K562 (cell line): ENCODE results near the gene OR52A5. TPM values are rescaled to one million over a fixed set of nuclear protein-coding genes. Genes with fewer than 3 reads are reported as not detected.

Source experiments
- CBX5 ChIP-seq: IDR thresholded peaks from 2 replicates; pipeline ENCODE4 v1.6.1; 2014; ENCODE audit warnings: low read depth, borderline replicate concordance
- CCAR2 ChIP-seq: fragments of 200-400 bp; formaldehyde crosslinking; IDR thresholded peaks from 2 replicates; pipeline ENCODE4 v1.6.1; 2017; ENCODE audit warnings: mild to moderate bottlenecking, low read depth, low read length
- CXXC5 ChIP-seq: fragments of 250-450 bp; sonication (Bioruptor Pico); IDR thresholded peaks from 2 replicates; pipeline ENCODE4 v1.8.0; 2022; ENCODE audit warnings: inconsistent platforms, mild to moderate bottlenecking, moderate library complexity
- ETS1 ChIP-seq: conservative IDR thresholded peaks from 2 replicates; pipeline ENCODE4 v1.6.1; 2011; ENCODE audit warnings: low read depth, mild to moderate bottlenecking, low read length; ENCODE audit not compliant: control insufficient read depth
- EWSR1 ChIP-seq: fragments of 450-650 bp; IDR thresholded peaks from 2 replicates; pipeline ENCODE4 v1.6.1; 2018; ENCODE audit warnings: borderline replicate concordance, mild to moderate bottlenecking, low read depth, moderate library complexity; ENCODE audit not compliant: partially characterized antibody
- GTF2E2 ChIP-seq: fragments of 200-800 bp; sonication (Bioruptor generic); IDR thresholded peaks from 2 replicates; pipeline ENCODE4 v1.6.1; 2016; ENCODE audit warnings: missing genetic modification characterization, missing compliant biosample characterization
- NFXL1 ChIP-seq: fragments of 450-650 bp; formaldehyde crosslinking; IDR thresholded peaks from 2 replicates; pipeline ENCODE4 v1.4.0; 2021; ENCODE audit warnings: mild to moderate bottlenecking
- PKNOX1 ChIP-seq: fragments of 450-650 bp; IDR thresholded peaks from 2 replicates; pipeline ENCODE4 v1.6.1; 2016
- PTRF ChIP-seq: fragments of 450-650 bp; IDR thresholded peaks from 2 replicates; pipeline ENCODE4 v1.6.1; 2016; ENCODE audit warnings: mild to moderate bottlenecking, missing genetic modification characterization, missing compliant biosample characterization
- SRSF7 ChIP-seq: fragments of 200-400 bp; formaldehyde crosslinking; optimal IDR thresholded peaks from 2 replicates; pipeline ENCODE3; 2017; ENCODE audit warnings: mild to moderate bottlenecking, low read depth, low read length
- THRAP3 ChIP-seq: fragments of 450-650 bp; IDR thresholded peaks from 2 replicates; pipeline ENCODE4 v1.6.1; 2016; ENCODE audit warnings: mild to moderate bottlenecking, inconsistent platforms, borderline replicate concordance
- WHSC1 ChIP-seq: IDR thresholded peaks from one replicate; pipeline ENCODE4 v1.6.1; 2012; ENCODE audit warnings: low read length, control low read depth, inconsistent platforms
- XRCC4 ChIP-seq: IDR thresholded peaks from one replicate; pipeline ENCODE4 v1.6.1; 2011; ENCODE audit not compliant: insufficient read depth, insufficient read length; ENCODE audit errors: extremely low read depth
- YY1 ChIP-seq, 3 experiments: IDR thresholded peaks; 2 replicates each; pipeline ENCODE4 v1.6.1; 2011; ENCODE audit warnings: low read length in 2 of 3, mild to moderate bottlenecking in 2 of 3, moderate library complexity in 2 of 3, borderline replicate concordance in 1 of 3, control low read depth in 1 of 3, low read depth in 1 of 3; ENCODE audit not compliant: insufficient read depth in 3 of 3, insufficient replicate concordance in 2 of 3, control insufficient read depth in 1 of 3, insufficient read length in 1 of 3; ENCODE audit errors: extremely low read depth in 1 of 3
- polyA plus RNA-seq, 8 experiments: library from polyadenylated mRNA; depleted of rRNA in 4 of 8; stranded (reverse) in 5 of 8; unstranded in 3 of 8; fragments of >200 nt; fragmentation: Nextera tagmentation in 2 of 8; fragmentation: Illumina TruSeq in 1 of 8; extraction: Ambion mirVana in 2 of 8; extraction: Trizol in 1 of 8; gene quantifications; 2 replicates each; pipeline versions ENCODE4 v1.2.1 to v1.2.3, GENCODE V29; 2011 to 2014; ENCODE audit warnings: inconsistent platforms in 1 of 8, missing spikeins in 1 of 8
- total RNA-seq, 7 experiments: library from RNA; depleted of rRNA in 6 of 7; stranded (reverse); fragments of >200 nt in 6 of 7; fragmentation: Illumina TruSeq in 2 of 7; extraction: Trizol in 2 of 7; gene quantifications; 2 replicates each; pipeline versions ENCODE4 v1.2.1 to v1.2.3, GENCODE V29; 2011 to 2021; ENCODE audit warnings: low replicate concordance in 1 of 7
- TF ChIP-seq, protein P1 (sequence below), 2 experiments: fragments of 450-650 bp; IDR thresholded peaks; 2 replicates each; pipeline ENCODE4 v1.6.1; 2018; ENCODE audit warnings: mild to moderate bottlenecking in 2 of 2, low read depth in 1 of 2; ENCODE audit not compliant: partially characterized antibody in 2 of 2
- TF ChIP-seq, protein P2 (sequence below): fragments of 250-450 bp; sonication (Bioruptor Pico); IDR thresholded peaks from 2 replicates; pipeline ENCODE4 v1.8.0; 2021; ENCODE audit warnings: borderline replicate concordance, mild to moderate bottlenecking, moderate library complexity; ENCODE audit not compliant: poor library complexity, severe bottlenecking
- TF ChIP-seq, protein P3 (sequence below): fragments of 450-650 bp; IDR thresholded peaks from 2 replicates; pipeline ENCODE4 v1.6.1; 2016; ENCODE audit warnings: mild to moderate bottlenecking

The OR52A5 gene
- total and polyA plus RNA-seq, 9 of the 15 experiments (the other 6 are each of a cell fraction or from before 2014, with no cell fraction given), result 0.04 to 1.1 (median 0.94) TPM; not detected in 6

DNA sequence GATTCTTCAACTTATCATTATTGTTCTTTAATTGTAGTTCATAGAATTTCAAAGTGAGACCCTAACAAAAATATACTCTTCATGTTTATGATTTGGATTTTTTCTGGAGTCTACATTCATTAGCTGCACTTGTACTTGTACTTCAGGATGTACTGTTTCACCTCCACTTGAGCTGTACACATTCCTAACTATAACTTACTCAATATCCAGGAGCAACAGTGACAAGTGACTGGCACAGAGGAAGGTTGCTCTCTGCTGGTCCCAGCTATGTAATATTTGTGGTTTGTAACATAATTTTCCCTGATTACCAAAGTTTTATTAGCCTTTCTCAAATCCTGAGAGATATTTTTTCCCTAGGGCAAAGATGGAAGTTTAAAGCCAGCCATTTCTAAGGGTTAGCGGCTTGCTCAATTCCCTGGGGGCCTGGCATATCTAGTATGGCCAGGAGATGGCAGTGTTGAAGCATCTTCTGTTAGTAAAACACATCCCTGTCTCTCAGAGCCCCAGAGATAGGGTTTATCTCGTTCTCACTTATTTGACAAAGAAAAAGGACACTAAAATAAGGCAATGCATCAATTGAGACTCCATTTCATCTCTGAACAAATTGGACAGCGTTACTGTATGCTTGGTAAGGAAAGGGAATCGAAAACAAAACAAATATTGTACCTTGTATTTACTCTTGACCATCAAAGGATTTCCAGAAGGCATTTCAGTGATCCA is 14.2 kb downstream of the OR52A5 start (continued):
- TF ChIP-seq, protein P1, sequence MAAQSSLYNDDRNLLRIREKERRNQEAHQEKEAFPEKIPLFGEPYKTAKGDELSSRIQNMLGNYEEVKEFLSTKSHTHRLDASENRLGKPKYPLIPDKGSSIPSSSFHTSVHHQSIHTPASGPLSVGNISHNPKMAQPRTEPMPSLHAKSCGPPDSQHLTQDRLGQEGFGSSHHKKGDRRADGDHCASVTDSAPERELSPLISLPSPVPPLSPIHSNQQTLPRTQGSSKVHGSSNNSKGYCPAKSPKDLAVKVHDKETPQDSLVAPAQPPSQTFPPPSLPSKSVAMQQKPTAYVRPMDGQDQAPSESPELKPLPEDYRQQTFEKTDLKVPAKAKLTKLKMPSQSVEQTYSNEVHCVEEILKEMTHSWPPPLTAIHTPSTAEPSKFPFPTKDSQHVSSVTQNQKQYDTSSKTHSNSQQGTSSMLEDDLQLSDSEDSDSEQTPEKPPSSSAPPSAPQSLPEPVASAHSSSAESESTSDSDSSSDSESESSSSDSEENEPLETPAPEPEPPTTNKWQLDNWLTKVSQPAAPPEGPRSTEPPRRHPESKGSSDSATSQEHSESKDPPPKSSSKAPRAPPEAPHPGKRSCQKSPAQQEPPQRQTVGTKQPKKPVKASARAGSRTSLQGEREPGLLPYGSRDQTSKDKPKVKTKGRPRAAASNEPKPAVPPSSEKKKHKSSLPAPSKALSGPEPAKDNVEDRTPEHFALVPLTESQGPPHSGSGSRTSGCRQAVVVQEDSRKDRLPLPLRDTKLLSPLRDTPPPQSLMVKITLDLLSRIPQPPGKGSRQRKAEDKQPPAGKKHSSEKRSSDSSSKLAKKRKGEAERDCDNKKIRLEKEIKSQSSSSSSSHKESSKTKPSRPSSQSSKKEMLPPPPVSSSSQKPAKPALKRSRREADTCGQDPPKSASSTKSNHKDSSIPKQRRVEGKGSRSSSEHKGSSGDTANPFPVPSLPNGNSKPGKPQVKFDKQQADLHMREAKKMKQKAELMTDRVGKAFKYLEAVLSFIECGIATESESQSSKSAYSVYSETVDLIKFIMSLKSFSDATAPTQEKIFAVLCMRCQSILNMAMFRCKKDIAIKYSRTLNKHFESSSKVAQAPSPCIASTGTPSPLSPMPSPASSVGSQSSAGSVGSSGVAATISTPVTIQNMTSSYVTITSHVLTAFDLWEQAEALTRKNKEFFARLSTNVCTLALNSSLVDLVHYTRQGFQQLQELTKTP (IDR thresholded peaks at IDR 0.05; ENCODE audit: low read depth in 1 of 2, partially characterized antibody in 2 of 2), result peak in 1 of 2 experiments; percentile 29
- no peak for TF ChIP-seq CXXC5 (CRISPR knock-in tag)
- peak in 2 of 3 experiments; percentile 16 to 56 for TF ChIP-seq YY1 (IDR thresholded peaks at IDR 0.05; ENCODE audit: borderline replicate concordance in 1 of 3, control insufficient read depth in 1 of 3, extremely low read depth in 1 of 3, insufficient read depth in 3 of 3, insufficient read length in 1 of 3, insufficient replicate concordance in 2 of 3, low read depth in 1 of 3, low read length in 2 of 3)
- TF ChIP-seq GTF2E2 (tag), result no peak
- TF ChIP-seq PTRF (tag), result no peak
- TF ChIP-seq, protein P2, sequence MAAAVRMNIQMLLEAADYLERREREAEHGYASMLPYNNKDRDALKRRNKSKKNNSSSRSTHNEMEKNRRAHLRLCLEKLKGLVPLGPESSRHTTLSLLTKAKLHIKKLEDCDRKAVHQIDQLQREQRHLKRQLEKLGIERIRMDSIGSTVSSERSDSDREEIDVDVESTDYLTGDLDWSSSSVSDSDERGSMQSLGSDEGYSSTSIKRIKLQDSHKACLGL, result no peak
- no peak for TF ChIP-seq CCAR2
- no peak for TF ChIP-seq CBX5
- TF ChIP-seq WHSC1, result no peak
- TF ChIP-seq PKNOX1, result 0 out of 2 replicates have a peak, but pooled peaks have one; percentile 26
- no peak for TF ChIP-seq XRCC4
- TF ChIP-seq EWSR1, result no peak
- TF ChIP-seq THRAP3, result no peak
- TF ChIP-seq NFXL1 (CRISPR knock-in tag), result no peak
- TF ChIP-seq ETS1, result no peak
- TF ChIP-seq, protein P3, sequence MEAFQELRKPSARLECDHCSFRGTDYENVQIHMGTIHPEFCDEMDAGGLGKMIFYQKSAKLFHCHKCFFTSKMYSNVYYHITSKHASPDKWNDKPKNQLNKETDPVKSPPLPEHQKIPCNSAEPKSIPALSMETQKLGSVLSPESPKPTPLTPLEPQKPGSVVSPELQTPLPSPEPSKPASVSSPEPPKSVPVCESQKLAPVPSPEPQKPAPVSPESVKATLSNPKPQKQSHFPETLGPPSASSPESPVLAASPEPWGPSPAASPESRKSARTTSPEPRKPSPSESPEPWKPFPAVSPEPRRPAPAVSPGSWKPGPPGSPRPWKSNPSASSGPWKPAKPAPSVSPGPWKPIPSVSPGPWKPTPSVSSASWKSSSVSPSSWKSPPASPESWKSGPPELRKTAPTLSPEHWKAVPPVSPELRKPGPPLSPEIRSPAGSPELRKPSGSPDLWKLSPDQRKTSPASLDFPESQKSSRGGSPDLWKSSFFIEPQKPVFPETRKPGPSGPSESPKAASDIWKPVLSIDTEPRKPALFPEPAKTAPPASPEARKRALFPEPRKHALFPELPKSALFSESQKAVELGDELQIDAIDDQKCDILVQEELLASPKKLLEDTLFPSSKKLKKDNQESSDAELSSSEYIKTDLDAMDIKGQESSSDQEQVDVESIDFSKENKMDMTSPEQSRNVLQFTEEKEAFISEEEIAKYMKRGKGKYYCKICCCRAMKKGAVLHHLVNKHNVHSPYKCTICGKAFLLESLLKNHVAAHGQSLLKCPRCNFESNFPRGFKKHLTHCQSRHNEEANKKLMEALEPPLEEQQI, result peak; percentile 75
- TF ChIP-seq SRSF7, result no peak
